Occipital lobe (tissue), 2 donors: ENCODE data around the gene CFAP299. TPM values are rescaled to one million over a fixed set of nuclear protein-coding genes. Genes with fewer than 3 reads are reported as not detected.

Experiments
- DNase-seq: peaks from one replicate; lab custom pipeline; 2025; lab: John Stamatoyannopoulos, UW
- total RNA-seq: library from RNA; depleted of rRNA; stranded (reverse); fragments of >200 nt; gene quantifications from one replicate; pipeline ENCODE4 v1.2.3, GENCODE V29; 2014

The CFAP299 gene
- total RNA-seq, 1 donor from 2014 or later, result 1.1 TPM

DNA sequence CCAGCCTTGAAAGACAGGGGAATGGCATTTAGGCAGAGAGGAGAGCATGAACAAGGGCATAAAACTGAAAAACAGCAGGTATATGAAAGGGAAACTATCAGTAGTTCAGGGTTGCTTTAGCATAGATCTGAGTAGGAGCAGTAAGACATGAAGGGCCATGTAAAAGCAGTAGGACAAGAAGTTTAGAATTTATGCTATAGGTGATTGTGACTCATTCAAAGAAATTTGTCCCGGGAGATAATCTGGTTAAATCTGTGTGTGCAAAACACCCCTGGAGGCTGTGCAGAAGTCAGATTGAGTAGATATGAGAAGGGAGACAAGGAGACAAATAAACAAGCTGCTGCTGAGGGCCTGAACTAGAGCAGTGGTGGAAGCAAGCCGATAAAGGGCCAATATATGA is 585.9 kb downstream of the CFAP299 start:
- DNase-seq, result no peak

DNA sequence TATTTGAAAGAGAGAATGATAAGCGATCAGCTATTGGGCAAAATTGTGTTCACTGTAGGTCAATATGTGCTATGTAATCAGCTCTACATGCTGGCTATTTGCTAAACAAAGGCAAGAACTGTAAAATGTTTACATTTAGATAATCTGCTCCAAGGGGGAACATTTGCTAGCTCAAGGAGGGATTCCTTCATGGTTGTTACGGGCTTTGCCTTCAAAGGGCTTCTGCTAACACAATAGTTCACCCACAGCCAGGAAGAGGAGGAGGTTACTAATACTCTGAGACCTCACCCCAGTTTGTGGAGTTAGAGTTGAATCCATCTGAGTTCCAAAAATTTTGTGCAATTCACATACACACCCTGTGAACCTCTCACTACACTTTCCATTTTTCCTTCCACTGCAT is 587.4 kb downstream of the CFAP299 start:
- DNase-seq, result no peak

DNA sequence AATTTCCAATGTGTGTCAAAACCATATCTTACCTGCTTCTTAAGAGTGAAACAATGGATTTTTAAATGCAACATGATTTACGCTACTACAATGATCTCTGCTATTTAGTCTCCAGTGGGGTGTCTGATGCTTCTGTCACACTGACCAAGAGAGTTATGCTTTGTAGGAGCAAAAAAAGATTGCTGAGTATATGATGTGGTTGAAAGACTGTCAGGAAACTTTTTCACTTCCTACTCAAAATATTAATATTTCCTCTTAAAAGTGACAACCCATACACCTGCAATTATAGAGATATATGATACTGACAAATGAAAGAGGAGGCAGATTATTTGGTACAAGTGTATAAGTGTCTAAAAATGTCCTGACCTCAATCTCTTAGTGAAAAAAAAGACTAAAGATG is 589.8 kb downstream of the CFAP299 start:
- DNase-seq, result no peak

DNA sequence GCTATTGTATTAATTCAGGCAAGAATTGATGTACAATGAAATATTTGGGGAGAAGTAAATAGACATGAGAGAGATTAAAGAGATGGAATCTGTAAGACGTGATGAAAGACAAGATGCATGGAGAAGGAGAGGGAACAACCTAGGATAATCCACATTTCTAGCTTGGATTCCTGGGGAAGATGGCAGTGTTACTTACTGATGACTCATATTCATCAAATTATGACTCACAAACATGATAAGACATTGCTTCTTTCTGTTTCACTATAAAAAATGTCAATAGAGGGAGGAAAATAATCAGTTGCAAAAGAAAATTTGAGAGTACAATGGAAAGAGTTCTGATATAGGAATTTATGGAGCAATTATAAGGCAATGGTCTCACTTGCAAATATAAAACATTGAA is 590.9 kb downstream of the CFAP299 start:
- no peak for DNase-seq

DNA sequence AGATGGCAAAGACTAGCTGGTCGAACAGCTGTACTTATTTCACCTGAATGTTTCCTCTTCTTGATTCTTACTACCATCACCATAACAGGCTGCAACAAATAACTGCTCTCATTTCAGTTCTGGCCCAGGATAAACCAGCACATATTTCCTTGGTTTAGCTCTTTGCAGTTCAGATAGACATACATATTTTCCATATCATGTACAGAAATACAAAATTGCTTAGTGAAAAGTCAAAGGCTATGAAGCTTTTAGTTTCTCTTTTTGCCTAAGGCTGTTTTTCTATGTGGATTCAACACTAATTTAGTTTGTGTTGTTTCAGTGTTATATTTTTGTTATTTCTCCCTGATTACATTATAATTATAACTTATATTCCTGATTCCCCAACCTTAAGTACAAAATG is 591.4 kb downstream of the CFAP299 start:
- DNase-seq, result no peak

DNA sequence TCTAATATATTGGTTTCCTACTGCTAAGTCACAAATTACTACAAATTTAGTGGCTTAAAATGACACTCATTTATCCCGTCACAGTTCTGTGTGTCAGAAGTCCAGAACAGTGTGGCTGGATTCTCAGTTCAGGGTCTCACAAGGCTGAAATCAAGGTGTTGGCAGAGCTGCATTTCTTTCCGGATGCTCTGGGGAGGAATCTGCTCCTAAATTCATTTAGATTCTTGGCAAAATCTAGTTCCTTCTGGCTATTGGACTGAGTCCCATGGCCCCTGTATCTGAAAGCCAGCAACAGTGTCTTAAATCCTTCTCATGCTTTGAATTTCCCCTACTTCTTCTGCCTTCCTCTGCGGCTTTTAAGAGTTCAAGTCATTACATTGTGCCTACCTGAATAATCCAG is 591.9 kb downstream of the CFAP299 start:
- DNase-seq, result no peak

DNA sequence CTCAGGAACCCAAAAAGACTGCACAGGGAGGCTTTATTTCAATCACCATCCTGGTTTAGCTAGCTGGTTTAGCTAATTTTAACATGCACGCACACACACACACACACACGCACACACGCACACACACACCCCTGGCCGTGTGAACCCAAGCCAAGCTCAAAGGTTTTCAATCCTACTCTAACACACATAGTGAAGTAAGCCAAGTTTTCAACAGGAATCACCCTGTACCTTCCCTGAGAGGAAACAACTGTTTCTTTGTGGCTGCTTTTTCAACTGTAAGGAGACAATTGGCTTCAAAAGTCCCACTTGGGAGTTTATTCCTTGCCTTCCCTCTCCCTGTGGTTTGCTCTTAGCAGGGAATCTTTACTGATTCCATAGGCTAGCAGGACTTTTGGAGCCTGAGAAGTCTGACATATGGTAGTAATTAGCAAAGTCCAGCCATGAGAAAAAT is 596.1 kb downstream of the CFAP299 start:
- DNase-seq, result no peak

DNA sequence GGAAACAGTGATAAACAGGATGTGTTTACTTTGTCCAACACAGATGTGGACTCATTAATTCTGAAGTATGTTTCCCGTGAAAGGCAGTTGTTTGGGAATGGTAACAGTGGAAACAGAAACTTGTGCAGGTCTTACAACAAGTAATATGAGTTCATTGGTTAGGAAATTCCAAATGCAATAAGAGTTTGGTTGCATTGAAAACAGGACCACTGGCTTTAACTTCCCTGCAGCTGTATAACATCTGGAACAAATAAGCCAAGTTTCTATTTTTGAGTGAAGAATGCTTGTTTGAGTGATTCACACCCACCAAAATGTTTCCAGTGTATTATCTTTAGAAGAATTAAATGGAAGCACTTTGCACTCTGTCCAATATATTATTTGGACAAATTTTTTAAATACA is 612.6 kb downstream of the CFAP299 start:
- no peak for DNase-seq

DNA sequence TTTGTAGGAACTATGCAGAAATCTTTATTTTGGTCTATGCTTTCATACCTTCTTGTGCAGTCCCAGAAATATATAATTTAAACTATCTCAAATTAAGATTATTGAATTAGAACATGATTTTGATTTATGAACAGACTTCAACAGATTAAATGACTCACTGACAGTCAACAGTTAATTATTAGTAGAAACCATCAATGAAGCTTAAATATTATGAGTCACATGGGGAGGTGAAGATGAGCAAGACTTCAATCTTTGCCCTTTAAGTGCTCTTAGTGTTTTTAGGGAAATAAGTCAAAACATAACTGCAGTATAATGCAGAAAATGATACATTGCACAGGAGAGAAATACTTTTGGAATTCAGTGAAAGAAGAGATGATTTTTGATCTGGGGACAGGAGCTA is 613.5 kb downstream of the CFAP299 start:
- no peak for DNase-seq

DNA sequence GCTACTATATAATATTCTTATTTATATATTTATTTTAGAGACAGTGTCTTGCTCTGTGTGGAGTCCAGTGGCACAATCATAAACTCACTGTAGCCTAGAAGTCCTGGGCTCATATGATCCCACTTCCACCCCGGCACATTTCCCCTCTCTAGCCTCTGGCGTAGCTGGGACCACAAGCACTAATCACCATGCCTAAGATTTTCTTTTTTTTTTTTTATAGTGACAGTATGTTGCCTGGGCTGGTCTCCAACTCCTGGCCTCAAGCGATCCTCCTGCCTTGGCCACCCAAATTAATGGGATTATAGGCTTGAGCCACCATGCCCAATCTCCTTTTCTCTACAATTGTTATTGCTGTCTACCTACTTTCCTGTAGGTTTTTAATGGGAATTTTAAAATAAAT is 620.9 kb downstream of the CFAP299 start:
- no peak for DNase-seq

DNA sequence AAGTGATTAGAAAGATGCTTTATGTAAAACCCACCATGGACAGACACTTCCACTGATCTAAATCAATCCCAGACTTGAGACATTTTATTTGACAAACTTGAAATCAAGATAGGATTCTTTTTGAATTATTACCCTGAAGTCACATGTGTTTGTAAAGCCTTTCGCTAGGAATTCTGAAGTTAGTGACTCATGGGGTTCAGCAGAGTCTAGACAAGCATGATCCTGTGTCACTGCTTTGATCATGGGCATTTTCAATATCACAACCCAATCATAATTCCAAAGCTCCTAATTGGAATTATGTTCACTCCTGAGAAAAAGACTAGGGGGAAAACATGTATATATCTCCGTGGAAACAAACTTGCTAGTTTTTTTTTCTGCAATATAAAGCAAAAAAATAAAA is 627.5 kb downstream of the CFAP299 start:
- DNase-seq, result no peak

DNA sequence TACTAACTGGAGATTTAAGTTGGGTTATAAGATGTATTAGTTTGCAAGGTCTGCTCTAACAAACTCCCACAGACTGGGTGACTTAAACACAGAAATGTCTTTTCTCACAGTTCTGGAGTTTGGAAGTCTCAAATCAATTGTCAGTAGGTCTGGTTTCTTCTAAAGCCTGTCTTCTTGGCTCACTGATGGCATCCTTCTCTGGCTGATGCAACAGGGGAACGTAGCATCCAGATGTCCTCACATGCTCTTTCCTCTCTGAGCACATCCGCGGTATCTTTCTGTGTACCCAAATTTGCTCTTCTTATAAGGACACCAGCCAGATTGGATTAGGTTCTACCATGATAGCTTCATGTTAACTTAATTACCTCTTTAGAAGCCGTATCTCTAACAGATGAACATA is 631.8 kb downstream of the CFAP299 start:
- no peak for DNase-seq

DNA sequence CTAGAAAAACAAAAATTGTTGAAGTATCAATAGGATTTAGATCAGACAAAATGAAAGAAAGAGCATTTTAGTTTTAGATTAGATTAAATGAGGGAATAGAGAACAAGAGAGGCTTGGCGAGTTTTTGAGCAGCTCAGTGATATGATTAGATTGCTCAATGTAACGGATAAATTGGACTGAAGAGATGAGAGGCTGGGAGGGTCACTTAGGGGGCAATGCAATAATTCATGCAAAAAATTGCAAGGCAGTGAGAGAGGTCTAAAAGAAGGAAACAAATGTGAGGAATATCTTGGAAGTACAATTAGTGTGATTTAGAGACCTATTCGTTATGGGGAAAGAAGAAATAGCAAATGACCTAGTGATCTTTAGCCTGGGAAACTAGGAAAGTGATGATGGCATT is 644.7 kb downstream of the CFAP299 start:
- DNase-seq, result no peak

DNA sequence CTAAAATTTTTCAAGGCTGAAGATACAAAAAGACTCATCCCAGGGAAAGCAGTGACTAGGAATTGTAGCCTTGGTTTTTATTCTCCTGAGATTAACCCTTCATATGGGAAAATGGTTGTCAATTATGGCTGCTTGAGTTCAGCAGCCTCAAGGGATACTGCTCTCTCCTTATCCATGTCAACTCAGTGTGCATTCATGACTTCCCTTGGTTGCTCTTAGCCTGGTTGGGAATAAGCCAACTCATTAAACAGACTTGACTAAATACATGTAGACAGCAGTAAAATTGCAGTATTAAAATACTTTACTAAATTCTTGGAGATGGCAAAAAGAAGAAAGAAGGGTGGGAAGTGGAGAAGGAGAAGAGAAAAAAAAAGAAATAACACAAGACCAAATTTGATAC is 650.5 kb downstream of the CFAP299 start:
- DNase-seq, result no peak

DNA sequence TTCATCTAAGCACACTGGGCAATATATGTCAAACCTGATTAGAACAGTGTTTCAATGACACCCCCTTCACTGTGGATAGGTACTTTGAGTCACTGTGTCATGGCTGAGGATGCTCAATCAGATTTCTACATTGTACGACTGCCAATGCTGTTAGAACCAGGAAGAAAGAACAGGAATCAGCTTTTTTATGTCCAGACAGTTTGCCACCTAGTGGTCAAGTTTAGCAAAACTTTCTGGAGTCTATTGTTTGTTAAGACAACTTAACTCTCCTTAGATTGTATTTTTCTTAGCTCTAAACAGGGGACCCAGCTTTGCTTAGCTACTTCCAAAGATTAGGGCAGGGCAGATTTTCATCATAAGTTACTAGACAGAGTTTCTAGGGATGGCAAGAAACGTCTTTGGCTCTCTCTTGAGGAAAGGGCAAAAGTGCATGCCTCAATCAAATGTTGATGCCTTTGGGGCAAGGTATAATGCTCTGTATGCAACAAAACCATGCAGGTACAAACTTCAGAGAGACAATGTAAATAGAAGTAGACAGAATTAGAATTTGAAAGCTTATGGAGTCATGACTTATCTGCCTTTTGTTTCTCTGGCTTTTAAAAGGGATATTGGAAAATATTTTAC is 654.5 kb downstream of the CFAP299 start:
- DNase-seq, result no peak

DNA sequence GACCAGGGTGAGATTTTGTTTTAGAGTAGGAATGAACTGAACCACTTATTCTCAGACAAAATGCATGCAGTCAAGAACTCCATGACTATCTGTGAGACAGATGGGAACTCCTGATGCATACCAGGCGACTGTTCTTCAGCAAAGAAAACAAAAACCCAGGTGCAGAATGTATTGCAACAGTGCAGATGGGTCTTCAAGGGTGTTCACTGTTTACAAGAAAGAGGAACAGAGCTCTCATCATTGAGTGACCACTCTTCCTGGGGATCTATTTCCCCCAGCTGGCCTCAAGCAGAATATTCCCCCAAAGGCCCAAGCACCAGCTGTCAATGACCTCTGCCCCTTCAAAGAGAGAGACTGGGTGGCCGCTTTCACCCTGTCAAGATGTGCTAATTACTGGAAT is 655.3 kb downstream of the CFAP299 start:
- DNase-seq, result no peak

DNA sequence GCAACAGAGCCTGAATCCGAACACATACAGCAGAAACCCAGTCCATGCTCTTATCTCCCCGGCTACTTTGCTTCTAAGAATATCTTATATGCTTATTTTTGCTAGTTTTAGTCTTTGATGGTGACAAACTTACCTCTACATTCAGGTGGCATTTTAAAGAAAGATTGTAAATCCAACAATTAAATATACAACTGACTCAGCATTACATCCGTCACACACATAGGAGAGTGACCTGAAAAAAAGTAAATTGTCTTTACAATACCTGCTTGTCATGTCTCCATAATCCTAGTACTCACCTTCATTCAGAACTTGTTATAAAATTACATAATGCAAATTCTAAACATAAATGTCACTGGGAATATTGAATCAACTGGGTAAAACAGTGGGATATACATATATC is 664.4 kb downstream of the CFAP299 start:
- DNase-seq, result no peak

DNA sequence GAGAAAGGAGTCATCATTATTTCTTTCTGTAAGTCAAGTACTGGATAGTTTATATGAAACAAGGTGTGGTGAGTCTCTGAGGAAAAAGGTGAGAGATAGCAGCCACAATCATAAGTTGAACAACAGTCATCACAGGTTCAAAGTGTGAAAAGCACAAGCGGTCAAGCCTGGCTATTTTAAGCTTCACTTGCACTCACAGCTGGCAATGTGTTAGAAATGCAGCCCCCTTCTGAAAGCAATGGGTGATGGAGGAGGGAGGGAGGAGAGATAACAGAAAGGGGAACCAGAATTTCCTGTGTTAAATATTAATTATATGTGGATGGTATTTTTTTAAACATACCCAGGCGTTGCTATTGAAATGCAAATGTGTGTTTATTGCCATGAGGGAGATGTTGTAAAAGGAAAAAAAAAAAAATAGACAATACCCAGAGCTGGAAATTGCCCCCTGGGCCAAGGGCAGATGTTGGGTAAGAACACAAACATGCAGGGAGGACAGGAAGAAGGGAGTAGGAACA is 668.1 kb downstream of the CFAP299 start:
- DNase-seq, result no peak

DNA sequence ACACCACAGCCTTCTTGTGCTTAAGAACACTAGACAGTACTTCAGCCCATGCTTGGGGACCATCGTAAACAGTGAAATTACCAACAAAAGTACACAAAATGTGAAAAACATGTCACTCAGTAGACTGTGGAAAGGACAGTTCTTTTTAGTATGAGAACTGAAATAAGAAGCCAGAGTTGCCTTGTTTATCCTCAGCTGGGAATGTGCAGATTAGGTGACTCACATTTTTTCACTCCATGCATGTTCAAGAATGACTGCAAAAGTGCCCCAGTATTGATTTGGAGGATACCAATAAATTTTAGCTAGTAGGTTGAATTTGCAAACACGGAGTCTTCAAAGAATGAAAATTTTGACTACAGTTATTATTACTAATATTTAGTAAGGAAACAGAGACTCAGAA is 671.9 kb downstream of the CFAP299 start:
- DNase-seq, result no peak

Other genes with a start within 250 kb of the CFAP299 start
- gene PRDM8, start 138.2 kb upstream of the CFAP299 start, total RNA-seq, result 24.6 TPM
- 1.6 TPM for gene FGF5, start 69.1 kb upstream of the CFAP299 start, total RNA-seq